ENCODE results near the gene PROB1. TPM values are rescaled to one million over a fixed set of nuclear protein-coding genes. Genes with fewer than 3 reads are reported as not detected.

The PROB1 gene
- total RNA-seq, 1 donor from 2014 or later, result 3.6 TPM

DNA sequence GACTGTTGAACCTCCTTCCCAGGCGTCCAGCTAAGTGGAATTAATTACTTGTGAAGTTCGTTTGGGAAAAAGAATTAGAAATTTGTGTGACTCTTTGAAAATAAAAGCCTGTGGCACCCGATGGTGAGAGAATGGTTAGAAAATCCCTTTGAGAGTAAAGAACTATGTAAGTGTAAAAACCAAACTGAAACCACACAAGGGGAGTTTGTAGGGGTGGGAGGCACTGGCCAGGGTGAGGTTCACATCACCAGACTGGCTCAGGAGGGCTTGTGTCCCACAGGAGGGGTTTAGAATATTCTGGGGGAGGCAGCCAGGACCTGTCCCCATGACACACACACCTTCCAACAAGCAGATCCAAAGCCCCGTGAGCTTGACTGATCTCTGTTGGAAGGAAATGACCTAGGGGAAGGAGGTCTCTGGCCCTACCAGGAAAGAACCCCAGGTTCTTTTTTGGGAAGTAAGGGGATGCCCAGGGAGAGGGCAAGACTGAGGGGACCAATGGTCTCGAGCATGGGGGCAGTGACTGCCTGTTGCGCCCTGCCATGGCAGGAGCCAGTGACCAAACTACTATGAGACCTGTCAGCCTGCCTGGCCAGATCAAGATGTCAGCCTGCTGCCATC lies 4.7 kb upstream of the PROB1 start:
- H3K4me3 Mint-ChIP-seq, result no peak overlapping the region
- TF ChIP-seq, protein P1, sequence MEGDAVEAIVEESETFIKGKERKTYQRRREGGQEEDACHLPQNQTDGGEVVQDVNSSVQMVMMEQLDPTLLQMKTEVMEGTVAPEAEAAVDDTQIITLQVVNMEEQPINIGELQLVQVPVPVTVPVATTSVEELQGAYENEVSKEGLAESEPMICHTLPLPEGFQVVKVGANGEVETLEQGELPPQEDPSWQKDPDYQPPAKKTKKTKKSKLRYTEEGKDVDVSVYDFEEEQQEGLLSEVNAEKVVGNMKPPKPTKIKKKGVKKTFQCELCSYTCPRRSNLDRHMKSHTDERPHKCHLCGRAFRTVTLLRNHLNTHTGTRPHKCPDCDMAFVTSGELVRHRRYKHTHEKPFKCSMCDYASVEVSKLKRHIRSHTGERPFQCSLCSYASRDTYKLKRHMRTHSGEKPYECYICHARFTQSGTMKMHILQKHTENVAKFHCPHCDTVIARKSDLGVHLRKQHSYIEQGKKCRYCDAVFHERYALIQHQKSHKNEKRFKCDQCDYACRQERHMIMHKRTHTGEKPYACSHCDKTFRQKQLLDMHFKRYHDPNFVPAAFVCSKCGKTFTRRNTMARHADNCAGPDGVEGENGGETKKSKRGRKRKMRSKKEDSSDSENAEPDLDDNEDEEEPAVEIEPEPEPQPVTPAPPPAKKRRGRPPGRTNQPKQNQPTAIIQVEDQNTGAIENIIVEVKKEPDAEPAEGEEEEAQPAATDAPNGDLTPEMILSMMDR (IDR thresholded peaks at IDR 0.05), result no peak
- no peak for DNase-seq
- intact Hi-C loops (cut with micrococcal nuclease), result loop anchor here (5.0 to 10.0 kb wide), 3 partner anchors 575 to 1248 kb away; partner anchors contain the start of genes EGR1, IK and NDUFA2
- no peak overlapping the region for H3K27ac Mint-ChIP-seq
- no peaks in the 10 kb centered on the region for H3K27me3 Mint-ChIP-seq
- H3K36me3 Mint-ChIP-seq (ENCODE audit: low read depth), result peaks cover 5% of the 10 kb centered on the region
- peaks cover 24% of the 10 kb centered on the region for H3K4me1 Mint-ChIP-seq
- ATAC-seq (ENCODE audit: low read depth), result no peak
- no peaks in the 10 kb centered on the region for H3K9me3 Mint-ChIP-seq
- ChIA-PET POLR2A (interaction anchor here (0.6 kb wide), 1 partner anchor 1354 kb away, joined by 3 read pairs; no protein-coding TSS in a partner anchor), CTCF (no interaction called here)

DNA sequence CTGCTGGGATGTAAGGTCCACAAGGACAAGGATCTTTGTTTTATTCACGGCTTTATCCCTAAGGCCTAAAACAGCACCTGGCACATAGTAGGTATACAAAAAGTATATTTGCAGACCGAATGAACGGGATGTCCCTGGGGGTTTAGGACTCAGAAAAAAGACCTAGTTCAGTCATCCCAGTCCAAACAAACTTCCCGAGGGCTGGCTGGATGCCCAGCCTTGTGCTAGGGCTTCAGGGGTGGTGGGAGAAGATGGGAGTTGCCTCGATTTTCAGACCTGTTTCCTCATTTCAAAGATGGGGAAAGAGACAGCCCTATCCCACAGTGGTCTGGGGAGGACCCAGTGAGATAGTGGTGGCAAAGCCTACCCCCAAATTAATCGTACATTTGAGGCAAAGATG lies 3.0 kb upstream of the PROB1 start:
- ChIA-PET POLR2A (interaction anchor here (0.6 to 1.4 kb wide), 2 partner anchors 56 to 263 kb away, joined by 3 read pairs; partner anchors contain the start of gene PAIP2), CTCF (no interaction called here)
- Mint-ChIP-seq H3K4me3 (no peak overlapping the region), H3K36me3 (ENCODE audit: low read depth) (peaks cover 5% of the 10 kb centered on the region), H3K27me3 (no peaks in the 10 kb centered on the region), H3K4me1 (peaks cover 7% of the 10 kb centered on the region), H3K9me3 (no peaks in the 10 kb centered on the region), H3K27ac (no peak overlapping the region)
- DNase-seq (no peak), ATAC-seq (ENCODE audit: low read depth) (no peak)
- TF ChIP-seq, protein P1 (IDR thresholded peaks at IDR 0.05), result no peak
- intact Hi-C loops (cut with micrococcal nuclease), result loop anchor here (10.0 kb wide), 1 partner anchor 573 kb away; no protein-coding TSS in a partner anchor

DNA sequence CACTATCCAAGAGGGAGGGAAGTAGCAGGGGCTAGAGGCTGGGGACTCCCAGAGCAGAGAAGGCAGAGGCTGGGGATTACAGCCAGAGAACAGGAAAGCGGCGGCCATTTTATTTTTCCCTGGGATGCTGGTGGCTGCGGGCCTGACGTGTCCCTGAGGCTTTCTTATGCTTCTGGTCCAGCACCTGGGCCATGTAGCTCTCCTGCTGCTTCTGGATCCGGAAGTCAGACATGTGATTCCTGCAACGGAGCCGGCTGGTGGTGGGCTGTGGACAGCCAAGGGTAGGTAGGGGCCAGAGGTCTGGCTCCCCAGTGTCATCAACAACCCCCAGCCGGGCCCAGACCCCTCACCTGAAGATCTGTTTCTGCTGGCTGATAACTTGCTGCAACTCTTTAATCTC lies 1.8 kb upstream of the PROB1 start:
- no peak overlapping the region for H3K4me3 Mint-ChIP-seq
- peaks cover 6% of the 10 kb centered on the region for H3K4me1 Mint-ChIP-seq
- ATAC-seq (ENCODE audit: low read depth), result no peak
- no peaks in the 10 kb centered on the region for H3K9me3 Mint-ChIP-seq
- H3K27me3 Mint-ChIP-seq, result no peaks in the 10 kb centered on the region
- intact Hi-C loops (cut with micrococcal nuclease), result loop anchor here (10.0 kb wide), 1 partner anchor 572 kb away; no protein-coding TSS in a partner anchor
- H3K27ac Mint-ChIP-seq, result no peak overlapping the region
- H3K36me3 Mint-ChIP-seq (ENCODE audit: low read depth), result peaks cover 7% of the 10 kb centered on the region
- ChIA-PET CTCF (interaction anchor here (1.1 kb wide), 1 partner anchor 146 kb away, joined by 4 read pairs; no protein-coding TSS in a partner anchor), POLR2A (no interaction called here)
- DNase-seq, result no peak
- TF ChIP-seq, protein P1 (IDR thresholded peaks at IDR 0.05), result no peak

DNA sequence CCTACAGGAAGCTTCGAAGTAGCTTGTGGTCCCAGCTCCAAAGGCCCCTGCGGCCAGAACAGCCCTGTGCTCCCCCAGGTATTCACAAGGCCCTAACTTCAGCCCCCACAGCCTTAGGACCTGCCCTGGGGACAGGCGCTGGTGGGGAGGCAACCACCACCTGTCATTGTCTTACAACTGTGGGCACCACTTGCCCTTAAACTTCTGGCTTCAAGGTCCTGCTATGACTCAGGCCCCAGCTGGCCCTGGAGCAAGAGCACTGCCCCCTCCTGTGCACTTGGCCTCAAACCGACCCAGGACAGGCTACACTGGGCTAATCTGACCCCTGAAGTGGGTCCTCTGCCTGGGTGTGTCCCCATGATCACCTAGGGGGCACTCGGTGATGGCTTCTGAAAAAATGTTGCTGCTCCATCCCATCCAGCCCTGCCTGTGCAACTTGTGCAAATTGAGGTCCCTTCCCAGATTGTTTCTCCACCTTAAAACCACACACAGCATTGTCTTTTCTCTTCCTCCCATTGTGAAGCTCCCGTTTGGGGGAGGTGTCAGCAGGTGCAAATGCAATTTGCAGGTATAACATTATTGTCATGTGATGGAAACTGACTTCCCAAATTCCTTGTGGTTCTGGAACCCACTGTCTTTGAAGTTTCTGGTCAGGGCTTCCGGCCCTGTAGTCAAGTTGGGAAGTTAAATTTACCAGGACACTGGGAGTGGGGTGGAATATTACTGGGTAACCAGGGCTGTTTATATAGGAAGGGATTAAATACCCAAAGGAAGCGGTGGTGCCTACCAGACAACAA lies 1.1 kb upstream of the PROB1 start:
- ChIA-PET POLR2A (interaction anchor here (0.5 to 0.9 kb wide), 3 partner anchors 8 to 85 kb away, joined by 3 to 11 read pairs (median 5); partner anchors contain the start of genes PAIP2 and SPATA24), CTCF (interaction anchor here (1.1 kb wide), 3 partner anchors 27 to 145 kb away, joined by 3 to 4 read pairs (median 3); partner anchors contain the start of gene PAIP2)
- H3K4me3 Mint-ChIP-seq, result no peak overlapping the region
- intact Hi-C loops (cut with micrococcal nuclease), result loop anchor here (10.0 kb wide), 1 partner anchor 571 kb away; no protein-coding TSS in a partner anchor
- TF ChIP-seq, protein P1 (IDR thresholded peaks at IDR 0.05), result no peak
- H3K27me3 Mint-ChIP-seq, result no peaks in the 10 kb centered on the region
- ATAC-seq (ENCODE audit: low read depth) (no peak), DNase-seq (no peak)
- H3K9me3 Mint-ChIP-seq, result no peaks in the 10 kb centered on the region
- H3K27ac Mint-ChIP-seq, result no peak overlapping the region
- H3K36me3 Mint-ChIP-seq (ENCODE audit: low read depth), result peaks cover 7% of the 10 kb centered on the region
- H3K4me1 Mint-ChIP-seq, result peaks cover 13% of the 10 kb centered on the region

Measured in activated B cell treated with CpG ODN at 0.5 μM for 24 hours (primary cell).